CD14-positive monocyte (primary cell): ENCODE measurements around the gene MS4A18. TPM values are rescaled to one million over a fixed set of nuclear protein-coding genes. Genes with fewer than 3 reads are reported as not detected.

Source experiments
- DNase-seq, 3 donors: peaks; one replicate each; pipeline ENCODE4 v3.0.0-alpha.2; 2011 to 2022
- H2AFZ ChIP-seq: 2 replicates; pipeline ENCODE4 v1.6.0; 2012; ENCODE audit warnings: mild to moderate bottlenecking, low read depth, low read length, inconsistent platforms; ENCODE audit not compliant: insufficient read depth, poor library complexity, severe bottlenecking
- H3K27ac ChIP-seq, 2 donors: 1 replicate in 1 of 2; 2 replicates in 1 of 2; pipeline ENCODE4 v1.5.1; 2012 to 2013; ENCODE audit warnings: low read length in 2 of 2, control low read depth in 1 of 2, inconsistent platforms in 1 of 2, low read depth in 1 of 2, mild to moderate bottlenecking in 1 of 2
- H3K27me3 ChIP-seq, 2 donors: one replicate each; pipeline versions ENCODE4 v1.6.0 to v1.6.1; 2011 to 2013; ENCODE audit warnings: low read length in 2 of 2; ENCODE audit not compliant: control insufficient read depth in 2 of 2, insufficient read depth in 2 of 2
- H3K36me3 ChIP-seq, 2 donors: replicated peaks in 1 of 2; 1 replicate in 1 of 2; 2 replicates in 1 of 2; pipeline versions ENCODE4 v1.5.1 to v1.6.1; 2012 to 2013; ENCODE audit warnings: low read length in 2 of 2, control low read depth in 1 of 2, inconsistent platforms in 1 of 2, mild to moderate bottlenecking in 1 of 2; ENCODE audit not compliant: insufficient read depth in 2 of 2, control insufficient read depth in 1 of 2
- H3K4me1 ChIP-seq, 2 donors: 1 replicate in 1 of 2; 2 replicates in 1 of 2; pipeline versions ENCODE4 v1.5.1 to v1.6.1; 2012 to 2013; ENCODE audit warnings: low read length in 2 of 2, control low read depth in 1 of 2, inconsistent platforms in 1 of 2, mild to moderate bottlenecking in 1 of 2, moderate library complexity in 1 of 2; ENCODE audit not compliant: insufficient read depth in 2 of 2, control insufficient read depth in 1 of 2
- H3K4me2 ChIP-seq: replicated peaks from 2 replicates; pipeline ENCODE3; 2012; ENCODE audit warnings: low read length, moderate library complexity, mild to moderate bottlenecking; ENCODE audit not compliant: poor library complexity, severe bottlenecking; ENCODE audit errors: extremely low read depth
- H3K4me3 ChIP-seq, 3 experiments: fragments of 200-600 bp in 1 of 3; sonication (generic) in 1 of 3; replicated peaks in 1 of 3; 1 replicate in 2 of 3; 2 replicates in 1 of 3; pipeline ENCODE4 v1.5.1; 2011 to 2013; ENCODE audit warnings: low read length in 3 of 3, mild to moderate bottlenecking in 3 of 3, control low read depth in 2 of 3, low read depth in 2 of 3, inconsistent platforms in 1 of 3, moderate library complexity in 1 of 3
- H3K79me2 ChIP-seq: 2 replicates; pipeline ENCODE4 v1.6.0; 2012; ENCODE audit warnings: mild to moderate bottlenecking, control low read depth, inconsistent platforms, low read length, moderate library complexity; ENCODE audit not compliant: insufficient read depth
- H3K9ac ChIP-seq: 2 replicates; pipeline ENCODE4 v1.6.0; 2017; ENCODE audit warnings: low read length, mild to moderate bottlenecking; ENCODE audit not compliant: insufficient read depth, poor library complexity, severe bottlenecking
- H3K9me3 ChIP-seq, 2 donors: replicated peaks in 1 of 2; 1 replicate in 1 of 2; 2 replicates in 1 of 2; pipeline versions ENCODE4 v1.5.1 to v1.6.1; 2012 to 2013; ENCODE audit warnings: low read length in 2 of 2, control low read depth in 1 of 2; ENCODE audit not compliant: control insufficient read depth in 1 of 2, insufficient read depth in 1 of 2
- H4K20me1 ChIP-seq: 2 replicates; pipeline ENCODE4 v1.6.0; 2012; ENCODE audit warnings: mild to moderate bottlenecking, low read length, control low read depth, moderate library complexity; ENCODE audit not compliant: insufficient read depth
- H3K27ac Mint-ChIP-seq, 7 donors: one replicate each; pipeline ENCODE4 v1.8.0; 2020; ENCODE audit warnings: mild to moderate bottlenecking in 7 of 7, mixed read lengths in 7 of 7, moderate library complexity in 6 of 7, inconsistent platforms in 2 of 7
- H3K27me3 Mint-ChIP-seq, 3 donors: one replicate each; pipeline ENCODE4 v1.8.0; 2021 to 2022; ENCODE audit warnings: low read depth in 3 of 3, mild to moderate bottlenecking in 3 of 3, mixed read lengths in 3 of 3, moderate library complexity in 3 of 3, inconsistent platforms in 1 of 3
- H3K36me3 Mint-ChIP-seq, 2 donors: one replicate each; pipeline ENCODE4 v1.8.0; 2020; ENCODE audit warnings: mixed read lengths in 2 of 2, inconsistent platforms in 1 of 2, mild to moderate bottlenecking in 1 of 2
- H3K4me1 Mint-ChIP-seq: one replicate; pipeline ENCODE4 v1.8.0; 2020; ENCODE audit warnings: mild to moderate bottlenecking, mixed read lengths
- H3K4me3 Mint-ChIP-seq, 2 donors: one replicate each; pipeline ENCODE4 v1.8.0; 2020; ENCODE audit warnings: mild to moderate bottlenecking in 2 of 2, mixed read lengths in 2 of 2, moderate library complexity in 1 of 2
- H3K9me3 Mint-ChIP-seq, 7 donors: one replicate each; pipeline ENCODE4 v1.8.0; 2020 to 2022; ENCODE audit warnings: mixed read lengths in 7 of 7, mild to moderate bottlenecking in 6 of 7, moderate library complexity in 6 of 7, inconsistent platforms in 2 of 7
- WGBS: methylation state at CpG from one replicate; pipeline ENCODE4 v1.1.5; 2013; ENCODE audit warnings: missing lambda C conversion rate; ENCODE audit not compliant: insufficient coverage; 5-methylcytosine and 5-hydroxymethylcytosine counted together
- intact Hi-C, 2 donors: fragments of 100-400 bp; cut with micrococcal nuclease; formaldehyde crosslinking; loops; one replicate each; pipeline versions ENCODE4 v1.15.0 to v1.15.1; 2023
- polyA plus RNA-seq, 3 donors: library from polyadenylated mRNA; depleted of rRNA in 1 of 3; unstranded in 2 of 3; stranded (reverse) in 1 of 3; fragments of 300-500 nt in 2 of 3; fragments of >200 nt in 1 of 3; fragmentation: Illumina TruSeq in 2 of 3; gene quantifications; 1 replicate in 2 of 3; 2 replicates in 1 of 3; pipeline ENCODE4 v1.2.3, GENCODE V29; 2012 to 2021
- TF ChIP-seq, protein P1 (sequence below): fragments of 200-600 bp; IDR thresholded peaks from one replicate; pipeline ENCODE4 v1.8.0; 2022; ENCODE audit warnings: antibody characterized with exemption, mild to moderate bottlenecking

The MS4A18 gene
- polyA plus RNA-seq, 3 donors = not detected

DNA sequence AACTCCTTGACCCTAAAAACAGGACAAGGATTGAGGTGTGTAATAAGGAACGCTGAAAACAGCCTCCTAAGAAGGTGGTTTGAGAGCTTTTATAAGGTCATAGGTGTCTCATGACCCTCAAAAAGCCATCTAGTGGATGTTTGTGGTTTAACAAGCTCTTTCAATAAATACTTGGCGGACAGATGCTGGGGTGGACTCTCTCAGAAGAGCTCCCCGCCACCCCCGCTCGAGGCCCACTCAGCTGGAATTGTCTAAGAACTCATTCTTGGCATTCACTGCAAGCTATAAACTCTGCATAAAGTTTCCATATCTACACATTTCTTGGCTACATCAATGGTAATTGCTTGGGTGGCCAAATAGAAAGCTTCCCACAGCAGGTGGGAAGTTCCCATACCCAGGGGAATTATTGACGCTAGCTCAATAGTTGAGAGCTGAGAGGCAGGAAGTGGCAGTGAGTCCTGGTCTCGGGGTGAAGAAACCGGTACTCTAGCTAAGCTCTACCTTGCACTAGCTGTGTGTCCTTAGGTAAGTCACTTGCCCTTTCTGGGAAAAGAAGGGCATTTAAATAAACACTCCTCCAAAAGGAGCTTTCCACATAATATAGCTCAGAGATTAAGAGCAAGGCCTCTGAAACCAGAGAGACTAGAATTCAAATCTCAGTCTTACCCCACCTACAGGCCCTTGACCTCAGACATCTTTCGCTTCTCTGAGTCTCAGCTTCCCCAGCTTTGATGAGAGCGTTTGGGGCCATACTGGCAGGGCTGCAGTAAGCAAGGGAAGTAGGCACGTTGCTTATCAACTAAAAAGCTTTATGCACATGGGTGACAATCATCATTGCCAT, 38.6 kb downstream of the MS4A18 start:
- Mint-ChIP-seq H3K36me3 (no peaks in the 10 kb centered on the region), H3K4me3 (no peak overlapping the region), H3K27me3 (peaks cover 8 to 32% (median 9%) of the 10 kb centered on the region in 3 donors), H3K9me3 (peaks cover 0 to 10% (median 0%) of the 10 kb centered on the region in 7 donors), H3K27ac (no peak overlapping the region), H3K4me1 (peaks cover 21% of the 10 kb centered on the region)
- H2AFZ ChIP-seq = no peak overlapping the region
- no peak for DNase-seq
- no peaks in the 10 kb centered on the region for H3K36me3 ChIP-seq
- H3K9ac ChIP-seq = no peak overlapping the region
- intact Hi-C loops = no loop called here
- H3K4me2 ChIP-seq = no peak overlapping the region
- no peaks in the 10 kb centered on the region for H3K79me2 ChIP-seq
- WGBS = 86% methylated on average over 6 of the region's 11 CpGs
- no peak overlapping the region for H3K27ac ChIP-seq
- TF ChIP-seq, protein P1, sequence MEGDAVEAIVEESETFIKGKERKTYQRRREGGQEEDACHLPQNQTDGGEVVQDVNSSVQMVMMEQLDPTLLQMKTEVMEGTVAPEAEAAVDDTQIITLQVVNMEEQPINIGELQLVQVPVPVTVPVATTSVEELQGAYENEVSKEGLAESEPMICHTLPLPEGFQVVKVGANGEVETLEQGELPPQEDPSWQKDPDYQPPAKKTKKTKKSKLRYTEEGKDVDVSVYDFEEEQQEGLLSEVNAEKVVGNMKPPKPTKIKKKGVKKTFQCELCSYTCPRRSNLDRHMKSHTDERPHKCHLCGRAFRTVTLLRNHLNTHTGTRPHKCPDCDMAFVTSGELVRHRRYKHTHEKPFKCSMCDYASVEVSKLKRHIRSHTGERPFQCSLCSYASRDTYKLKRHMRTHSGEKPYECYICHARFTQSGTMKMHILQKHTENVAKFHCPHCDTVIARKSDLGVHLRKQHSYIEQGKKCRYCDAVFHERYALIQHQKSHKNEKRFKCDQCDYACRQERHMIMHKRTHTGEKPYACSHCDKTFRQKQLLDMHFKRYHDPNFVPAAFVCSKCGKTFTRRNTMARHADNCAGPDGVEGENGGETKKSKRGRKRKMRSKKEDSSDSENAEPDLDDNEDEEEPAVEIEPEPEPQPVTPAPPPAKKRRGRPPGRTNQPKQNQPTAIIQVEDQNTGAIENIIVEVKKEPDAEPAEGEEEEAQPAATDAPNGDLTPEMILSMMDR = peak; percentile 34
- peaks cover 12% of the 10 kb centered on the region in 2 donors for H3K4me1 ChIP-seq
- no peak overlapping the region for H3K4me3 ChIP-seq
- no peaks in the 10 kb centered on the region for H3K9me3 ChIP-seq
- H4K20me1 ChIP-seq = no peaks in the 10 kb centered on the region
- H3K27me3 ChIP-seq = peaks cover 2 to 6% of the 10 kb centered on the region in 2 donors

DNA sequence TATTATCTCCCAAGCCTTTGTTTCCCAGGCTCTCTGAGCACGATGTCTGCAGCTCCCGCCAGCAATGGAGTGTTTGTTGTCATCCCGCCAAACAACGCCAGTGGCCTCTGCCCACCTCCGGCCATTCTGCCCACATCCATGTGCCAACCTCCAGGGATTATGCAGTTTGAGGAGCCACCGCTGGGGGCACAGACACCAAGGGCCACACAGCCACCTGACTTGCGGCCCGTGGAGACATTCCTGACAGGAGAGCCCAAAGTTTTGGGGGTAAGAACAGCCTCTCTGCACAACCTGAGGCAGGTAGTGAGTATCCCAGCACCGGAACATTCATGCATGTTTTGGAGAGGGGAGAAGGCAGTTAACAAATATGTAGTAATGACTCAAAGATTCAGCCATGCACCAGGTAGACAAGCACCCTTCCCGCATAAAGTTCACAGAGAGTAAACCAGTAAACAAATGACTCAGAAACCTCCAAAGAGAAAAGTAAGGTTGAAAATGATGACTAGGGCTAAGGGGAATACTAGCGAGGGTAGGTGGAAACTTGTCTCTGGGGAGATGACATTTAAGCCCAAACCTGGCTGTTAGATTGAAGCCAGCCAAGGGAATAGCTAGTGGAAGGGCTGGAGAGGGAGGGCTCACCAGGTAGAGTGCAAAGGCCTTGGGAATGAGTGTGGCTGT, 39.3 kb downstream of the MS4A18 start:
- Histone ChIP-seq H3K4me3 (no peak overlapping the region), H3K79me2 (no peaks in the 10 kb centered on the region), H3K9ac (no peak overlapping the region), H3K27me3 (peaks cover 2% of the 10 kb centered on the region in 2 donors), H3K27ac (no peak overlapping the region), H4K20me1 (no peaks in the 10 kb centered on the region), H3K9me3 (no peaks in the 10 kb centered on the region), H3K36me3 (no peaks in the 10 kb centered on the region), H3K4me1 (peaks cover 12% of the 10 kb centered on the region in 2 donors), H3K4me2 (no peak overlapping the region), H2AFZ (no peak overlapping the region)
- intact Hi-C loops = no loop called here
- Mint-ChIP-seq H3K36me3 (no peaks in the 10 kb centered on the region), H3K27me3 (peaks cover 6 to 35% (median 9%) of the 10 kb centered on the region in 3 donors), H3K4me1 (peaks cover 18% of the 10 kb centered on the region), H3K9me3 (peaks cover 0 to 10% (median 0%) of the 10 kb centered on the region in 7 donors), H3K27ac (no peak overlapping the region), H3K4me3 (no peak overlapping the region)
- WGBS = 96% methylated on average over 6 of the region's 11 CpGs
- no peak for DNase-seq
- TF ChIP-seq, protein P1 = no peak
